ENCODE data around the gene HSPBP1. TPM values are rescaled to one million over a fixed set of nuclear protein-coding genes. Genes with fewer than 3 reads are reported as not detected.

Gene HSPBP1
- total RNA-seq, 2 donors from 2014 or later: 20.8 to 56.6 TPM

DNA sequence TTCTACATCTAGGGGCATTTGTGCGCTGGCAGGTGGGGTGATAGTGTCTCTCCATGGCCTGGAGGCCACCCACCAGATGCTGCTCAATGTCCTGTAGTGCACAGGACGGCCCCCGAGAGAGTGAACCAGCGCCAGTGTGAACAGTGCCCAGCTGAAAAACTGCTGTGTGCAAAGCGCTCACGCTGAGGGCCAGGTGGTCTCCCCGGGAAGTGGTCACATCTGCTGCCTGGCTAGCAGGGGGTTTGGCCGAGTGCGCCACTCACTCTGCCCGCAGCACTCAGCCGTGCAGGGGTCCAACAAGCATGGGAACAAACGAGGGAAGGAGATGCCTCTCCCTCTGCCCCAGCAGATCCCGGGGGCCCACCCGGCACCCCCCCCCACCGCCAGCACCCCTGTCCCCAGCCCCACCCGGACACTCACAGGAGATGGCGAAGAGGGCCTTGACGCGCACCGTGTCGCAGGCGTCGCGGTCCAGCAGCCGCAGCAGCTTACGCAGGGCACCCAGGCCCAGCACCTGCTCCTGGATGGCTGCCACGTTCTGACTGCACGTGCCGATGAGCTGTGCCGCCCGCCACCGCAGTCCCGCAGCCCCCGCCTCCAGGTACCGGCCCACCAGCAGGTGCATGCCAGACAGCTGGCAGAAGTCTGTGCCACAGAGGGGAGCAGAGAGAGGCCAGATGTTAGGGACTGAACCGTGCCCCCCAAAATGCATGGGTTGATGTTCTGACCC, 5.8 kb downstream of the HSPBP1 start:
- no peak for ATAC-seq (replicated peaks)
- H3K27ac Mint-ChIP-seq: no peak overlapping the region
- H3K9me3 Mint-ChIP-seq: no peaks in the 10 kb centered on the region

DNA sequence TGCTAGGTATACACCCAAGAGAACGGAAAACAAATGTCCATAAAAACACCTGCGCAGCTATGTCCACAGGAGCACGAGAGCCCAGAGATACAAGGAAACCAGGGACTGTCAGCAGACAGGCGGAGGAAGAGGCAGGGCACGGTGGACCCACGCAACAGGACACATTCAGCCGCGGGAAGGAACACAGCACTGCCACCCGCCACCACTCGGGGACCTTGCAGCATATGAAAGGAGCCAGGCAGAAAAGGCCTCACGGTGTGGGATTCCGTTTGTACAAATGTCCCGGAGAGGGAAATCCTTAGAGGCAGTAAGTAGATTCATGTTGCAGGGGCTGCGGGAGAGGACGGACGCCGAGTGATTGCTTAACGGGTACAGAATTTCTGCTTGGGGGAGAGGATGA, 7.8 kb downstream of the HSPBP1 start:
- Mint-ChIP-seq H3K36me3 (ENCODE audit: low read depth) (peaks cover 51% of the 10 kb centered on the region), H3K27me3 (no peaks in the 10 kb centered on the region), H3K4me1 (peaks cover 14% of the 10 kb centered on the region), H3K9me3 (no peaks in the 10 kb centered on the region), H3K27ac (no peak overlapping the region), H3K4me3 (no peak overlapping the region)
- no peak for ATAC-seq (replicated peaks)

More for the DNA sequence above, 5.8 kb downstream of the HSPBP1 start:
- Mint-ChIP-seq H3K27me3 (no peaks in the 10 kb centered on the region), H3K36me3 (ENCODE audit: low read depth) (peaks cover 49% of the 10 kb centered on the region), H3K4me3 (no peak overlapping the region), H3K4me1 (peaks cover 14% of the 10 kb centered on the region)

DNA sequence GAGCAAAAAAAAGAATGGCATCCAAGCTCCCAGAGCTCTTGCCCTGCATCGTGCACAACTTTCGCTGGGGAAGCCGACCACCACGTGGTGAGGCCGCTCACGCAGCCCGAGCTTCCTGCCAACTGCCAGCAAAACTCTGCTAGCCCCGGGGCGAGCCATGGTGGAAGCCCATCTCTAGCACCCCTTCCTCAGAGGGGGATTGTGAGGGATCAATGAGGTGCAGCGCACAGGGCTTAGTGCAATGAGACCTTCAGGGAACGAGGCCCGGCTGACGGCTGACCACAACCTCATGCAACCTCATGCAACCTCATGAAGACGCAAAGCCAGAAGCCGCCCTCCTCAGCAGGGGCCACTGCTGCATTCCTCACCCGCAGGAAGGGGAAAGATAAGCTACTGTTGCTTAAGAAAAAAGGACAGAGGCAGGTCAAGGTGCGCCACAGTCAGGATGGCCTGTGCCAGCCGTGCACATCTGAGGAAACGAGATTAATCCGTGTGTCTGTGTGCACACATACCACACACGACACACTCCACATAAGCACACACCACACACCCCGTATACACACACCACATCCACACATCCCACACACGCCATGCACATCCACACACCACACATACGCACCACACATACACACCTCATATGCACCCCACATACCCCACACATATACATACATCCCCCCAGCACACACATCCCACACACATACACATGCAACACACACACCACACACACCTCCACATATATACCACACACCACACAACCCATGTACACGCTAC, 9.6 kb downstream of the HSPBP1 start:
- no peaks in the 10 kb centered on the region for H3K27me3 Mint-ChIP-seq
- H3K9me3 Mint-ChIP-seq: peaks cover 5% of the 10 kb centered on the region
- peaks cover 16% of the 10 kb centered on the region for H3K4me1 Mint-ChIP-seq
- no peak overlapping the region for H3K27ac Mint-ChIP-seq
- no peak overlapping the region for H3K4me3 Mint-ChIP-seq
- ATAC-seq (replicated peaks): no peak
- H3K36me3 Mint-ChIP-seq (ENCODE audit: low read depth): peaks cover 41% of the 10 kb centered on the region

DNA sequence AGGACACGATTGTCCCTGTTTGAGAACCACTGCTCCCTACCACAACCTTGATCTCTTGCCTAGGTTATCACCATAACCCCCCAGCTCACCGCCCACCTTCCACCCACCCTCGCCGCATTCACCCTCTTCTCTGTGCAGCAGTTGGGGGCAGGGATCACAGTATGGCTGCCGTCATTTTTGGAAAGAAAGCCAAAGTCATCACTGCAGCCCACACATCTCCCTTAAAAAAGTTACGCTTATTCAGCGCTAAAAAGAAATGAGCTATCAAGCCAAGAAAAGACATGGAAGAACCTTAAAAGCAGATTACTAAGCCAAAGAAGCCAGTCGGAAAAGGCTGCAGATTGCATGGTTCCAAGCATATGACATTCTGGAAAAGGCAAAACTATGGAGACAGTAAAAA, 10.6 kb downstream of the HSPBP1 start:
- no peak for ATAC-seq (replicated peaks)
- Mint-ChIP-seq H3K9me3 (peaks cover 5% of the 10 kb centered on the region), H3K27ac (no peak overlapping the region), H3K4me3 (no peak overlapping the region), H3K36me3 (ENCODE audit: low read depth) (peaks cover 41% of the 10 kb centered on the region), H3K4me1 (peaks cover 16% of the 10 kb centered on the region), H3K27me3 (no peaks in the 10 kb centered on the region)

DNA sequence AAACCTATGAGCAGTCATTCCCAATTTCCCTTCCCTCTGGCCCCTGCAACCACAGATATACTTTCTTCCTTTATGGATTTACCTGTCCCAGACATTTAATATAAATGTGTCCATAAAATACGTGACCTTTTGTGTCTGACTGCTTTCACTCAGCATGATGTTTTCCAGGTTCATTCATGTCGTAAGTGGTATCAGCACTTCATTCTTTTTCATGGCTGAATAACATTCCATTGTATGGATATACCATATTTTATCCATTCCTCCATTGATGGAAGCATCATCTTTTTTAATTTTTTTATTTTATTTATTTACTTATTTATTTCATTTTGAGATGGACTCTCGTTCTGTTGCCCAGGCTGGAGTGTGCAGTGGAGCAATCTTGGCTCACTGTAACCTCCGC, 13.1 kb downstream of the HSPBP1 start:
- peaks cover 25% of the 10 kb centered on the region for H3K36me3 Mint-ChIP-seq (ENCODE audit: low read depth)
- no peak for ATAC-seq (replicated peaks)
- peaks cover 5% of the 10 kb centered on the region for H3K9me3 Mint-ChIP-seq
- no peak overlapping the region for H3K4me3 Mint-ChIP-seq
- H3K4me1 Mint-ChIP-seq: peaks cover 16% of the 10 kb centered on the region
- no peak overlapping the region for H3K27ac Mint-ChIP-seq
- no peaks in the 10 kb centered on the region for H3K27me3 Mint-ChIP-seq

DNA sequence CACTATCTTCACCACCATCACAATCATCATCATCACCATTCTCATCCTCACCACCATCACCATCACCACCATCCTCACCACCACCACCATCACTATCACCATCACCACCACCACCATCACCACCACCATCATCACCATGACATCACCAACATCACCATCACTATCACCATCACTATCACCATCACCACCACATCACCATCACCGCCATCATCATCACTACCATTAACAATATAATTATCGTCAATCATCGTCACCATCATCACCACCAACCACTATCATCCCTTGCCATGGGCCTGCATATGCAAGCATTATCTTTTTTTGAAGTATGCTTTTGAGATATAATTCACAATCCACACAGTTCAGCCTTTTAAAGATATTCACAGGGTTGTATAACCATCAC, 13.5 kb downstream of the HSPBP1 start:
- peaks cover 5% of the 10 kb centered on the region for H3K9me3 Mint-ChIP-seq
- H3K4me3 Mint-ChIP-seq: no peak overlapping the region
- H3K27me3 Mint-ChIP-seq: no peaks in the 10 kb centered on the region
- H3K36me3 Mint-ChIP-seq (ENCODE audit: low read depth): peaks cover 21% of the 10 kb centered on the region
- no peak for ATAC-seq (replicated peaks)
- H3K4me1 Mint-ChIP-seq: peaks cover 16% of the 10 kb centered on the region
- no peak overlapping the region for H3K27ac Mint-ChIP-seq

DNA sequence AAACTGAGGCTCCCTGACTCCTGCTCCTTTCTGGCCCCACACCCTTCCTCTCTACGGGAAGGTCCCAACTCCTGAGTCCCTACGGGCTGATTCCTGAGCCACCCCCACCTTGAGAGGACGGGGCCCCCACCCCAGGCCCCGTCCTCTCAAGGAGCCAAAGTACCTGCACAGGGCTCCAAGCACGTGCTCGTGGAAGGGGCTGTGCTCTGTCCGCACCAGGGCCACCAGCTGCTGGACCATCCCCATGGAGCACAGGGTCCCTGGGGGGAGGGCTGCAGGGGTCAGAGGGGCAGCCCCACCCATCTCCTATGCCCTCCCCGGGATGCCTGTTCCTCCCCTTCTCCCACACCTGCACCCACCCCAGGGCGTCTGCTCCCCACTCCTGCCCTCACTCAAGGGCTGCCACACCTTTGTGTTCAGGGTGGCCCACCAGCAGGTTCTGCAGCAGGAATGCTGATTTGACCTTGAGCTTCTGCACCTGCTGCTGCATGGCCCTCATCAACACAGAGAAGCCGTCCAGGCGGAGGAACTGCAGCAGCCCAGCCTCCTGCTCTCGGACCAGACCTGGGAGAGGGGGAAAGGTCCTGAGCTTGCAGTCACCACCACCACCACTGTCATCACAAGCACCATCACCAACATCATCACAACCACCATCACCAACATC, 14.1 kb downstream of the HSPBP1 start:
- peaks cover 16% of the 10 kb centered on the region for H3K4me1 Mint-ChIP-seq
- peaks cover 19% of the 10 kb centered on the region for H3K36me3 Mint-ChIP-seq (ENCODE audit: low read depth)
- peaks cover 5% of the 10 kb centered on the region for H3K9me3 Mint-ChIP-seq
- no peaks in the 10 kb centered on the region for H3K27me3 Mint-ChIP-seq
- no peak overlapping the region for H3K27ac Mint-ChIP-seq
- ATAC-seq (replicated peaks): no peak
- H3K4me3 Mint-ChIP-seq: no peak overlapping the region

DNA sequence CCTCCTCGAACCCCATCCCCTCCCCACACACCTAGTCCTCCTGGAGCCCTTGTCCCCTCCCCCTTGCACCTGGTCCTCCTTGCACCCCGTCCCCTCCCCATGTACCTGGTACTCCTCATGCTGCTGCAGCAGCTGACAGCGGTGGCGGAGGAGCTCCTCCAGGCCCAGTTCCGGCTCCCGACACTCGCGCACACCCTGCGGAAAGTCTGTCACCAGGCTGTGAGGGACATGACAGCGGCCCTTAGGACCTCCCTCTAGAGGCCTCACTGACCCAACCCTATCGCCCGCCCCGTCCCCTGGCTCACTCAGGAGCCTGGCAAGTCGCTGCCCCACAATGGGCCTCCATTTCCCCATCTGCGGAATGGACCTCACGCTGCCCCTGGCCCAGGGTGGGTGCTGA, 14.7 kb downstream of the HSPBP1 start:
- no peaks in the 10 kb centered on the region for H3K27me3 Mint-ChIP-seq

DNA sequence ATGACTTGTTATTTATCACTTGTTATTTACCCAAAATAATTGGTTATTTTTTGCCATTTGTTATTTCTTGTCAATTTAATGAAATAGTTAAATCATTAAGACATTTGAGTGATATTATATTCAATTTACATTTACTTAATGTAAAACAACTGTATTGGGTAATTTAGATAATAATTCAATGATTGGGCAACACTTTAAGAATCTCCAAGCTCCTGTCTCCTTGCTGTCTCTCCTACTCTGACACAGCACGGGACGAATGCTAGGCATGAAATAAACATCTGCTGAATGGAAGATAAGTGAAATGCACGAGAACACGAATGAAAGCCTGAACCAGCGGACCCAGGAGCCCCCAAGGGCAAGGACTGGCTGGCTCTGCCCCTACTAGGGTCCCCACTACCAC, 15.4 kb downstream of the HSPBP1 start:
- no peaks in the 10 kb centered on the region for H3K27me3 Mint-ChIP-seq
- no peak for ATAC-seq (replicated peaks)
- H3K27ac Mint-ChIP-seq: no peak overlapping the region
- H3K36me3 Mint-ChIP-seq (ENCODE audit: low read depth): peaks cover 17% of the 10 kb centered on the region
- H3K9me3 Mint-ChIP-seq: peaks cover 5% of the 10 kb centered on the region
- H3K4me1 Mint-ChIP-seq: peaks cover 16% of the 10 kb centered on the region
- no peak overlapping the region for H3K4me3 Mint-ChIP-seq

More for the DNA sequence above, 14.7 kb downstream of the HSPBP1 start:
- peaks cover 19% of the 10 kb centered on the region for H3K36me3 Mint-ChIP-seq (ENCODE audit: low read depth)
- H3K4me1 Mint-ChIP-seq: peaks cover 16% of the 10 kb centered on the region
- no peak overlapping the region for H3K4me3 Mint-ChIP-seq
- no peak for ATAC-seq (replicated peaks)
- no peak overlapping the region for H3K27ac Mint-ChIP-seq
- H3K9me3 Mint-ChIP-seq: peaks cover 5% of the 10 kb centered on the region

DNA sequence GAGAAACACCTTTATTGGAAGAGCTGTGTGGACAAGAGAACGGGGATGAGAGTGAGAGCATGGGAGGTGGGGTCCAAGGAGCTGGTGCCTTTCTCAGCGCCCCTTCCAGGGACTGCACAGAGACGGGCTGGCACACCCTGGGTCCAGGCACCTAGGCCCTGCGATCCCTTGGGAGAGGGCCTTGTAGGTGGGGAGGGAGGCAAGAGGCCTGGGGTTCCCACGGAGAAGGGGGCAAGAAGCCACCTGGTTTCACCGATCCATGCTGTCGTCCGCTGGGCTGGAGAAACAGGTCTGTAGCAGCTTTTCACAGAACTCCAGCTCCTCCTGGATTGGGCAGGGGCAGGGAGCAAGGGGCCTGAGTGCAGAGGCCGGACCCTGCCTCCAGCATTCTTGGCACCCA, 17.6 kb downstream of the HSPBP1 start:
- Mint-ChIP-seq H3K27me3 (no peaks in the 10 kb centered on the region), H3K4me3 (no peak overlapping the region), H3K36me3 (ENCODE audit: low read depth) (peaks cover 22% of the 10 kb centered on the region), H3K27ac (peak overlapping the region; percentile 50), H3K9me3 (peaks cover 5% of the 10 kb centered on the region), H3K4me1 (peaks cover 14% of the 10 kb centered on the region)
- no peak for ATAC-seq (replicated peaks)

DNA sequence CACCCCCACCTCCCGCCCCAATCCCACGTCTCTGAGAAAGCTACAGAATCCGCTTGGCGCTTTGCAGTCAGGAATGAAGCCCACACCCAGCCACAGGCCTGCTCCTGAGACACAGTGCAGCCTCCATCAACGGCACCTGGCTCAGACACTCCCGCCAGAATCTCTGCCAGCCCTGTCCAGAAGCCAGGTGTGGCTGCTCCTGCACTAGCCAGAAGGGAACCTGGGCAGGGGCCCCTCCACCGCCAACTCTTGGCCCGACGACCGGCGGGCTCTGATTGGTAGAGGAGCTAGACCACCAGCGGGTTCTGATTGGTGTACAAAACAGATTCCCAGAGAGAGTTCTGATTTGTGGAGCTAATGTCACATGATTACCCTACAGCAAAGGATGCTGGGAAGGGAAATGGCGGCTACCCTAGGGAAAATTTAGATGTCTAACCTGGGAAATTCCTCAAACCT, 18.2 kb downstream of the HSPBP1 start:
- Mint-ChIP-seq H3K27ac (no peak overlapping the region), H3K9me3 (peaks cover 5% of the 10 kb centered on the region), H3K27me3 (no peaks in the 10 kb centered on the region), H3K4me3 (no peak overlapping the region), H3K36me3 (ENCODE audit: low read depth) (peaks cover 28% of the 10 kb centered on the region), H3K4me1 (peaks cover 16% of the 10 kb centered on the region)
- ATAC-seq (replicated peaks): no peak

DNA sequence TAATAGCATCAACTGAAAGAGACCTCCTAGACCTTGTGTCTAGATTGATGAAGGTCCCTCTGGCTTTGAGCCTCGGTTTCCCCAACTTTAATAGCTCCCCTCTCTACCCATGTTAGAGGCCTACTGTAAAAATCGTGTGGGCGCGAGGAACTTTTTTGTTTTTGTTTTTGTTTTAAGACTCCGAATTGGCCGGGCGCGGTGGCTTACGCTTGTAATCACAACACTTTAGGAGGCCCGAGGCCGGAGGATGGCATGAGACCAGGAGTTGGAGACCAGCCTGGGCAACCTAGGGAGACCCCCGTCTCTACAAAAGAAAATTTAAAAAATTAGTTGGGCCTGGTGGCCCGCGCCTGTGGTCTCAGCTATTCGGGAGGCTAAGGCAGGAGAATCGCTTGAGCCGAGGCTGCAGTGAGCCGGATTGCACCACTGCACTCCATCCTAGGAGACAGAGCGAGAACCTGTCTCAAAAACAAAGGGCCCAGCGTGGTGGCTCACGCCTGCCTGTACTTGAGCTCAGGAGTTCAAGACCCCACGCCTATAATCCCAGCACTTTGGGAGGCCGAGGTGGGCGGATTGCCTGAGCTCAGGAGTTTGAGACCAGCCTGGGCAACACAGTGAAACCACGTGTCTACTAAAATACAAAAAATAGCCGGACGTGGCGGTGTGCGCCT, 20.2 kb downstream of the HSPBP1 start:
- peak overlapping the region; percentile 99 for H3K27ac Mint-ChIP-seq
- no peak for ATAC-seq (replicated peaks)
- no peaks in the 10 kb centered on the region for H3K27me3 Mint-ChIP-seq
- H3K36me3 Mint-ChIP-seq (ENCODE audit: low read depth): peaks cover 48% of the 10 kb centered on the region
- no peaks in the 10 kb centered on the region for H3K9me3 Mint-ChIP-seq
- H3K4me3 Mint-ChIP-seq: peak overlapping the region; percentile 96
- H3K4me1 Mint-ChIP-seq: peaks cover 19% of the 10 kb centered on the region

DNA sequence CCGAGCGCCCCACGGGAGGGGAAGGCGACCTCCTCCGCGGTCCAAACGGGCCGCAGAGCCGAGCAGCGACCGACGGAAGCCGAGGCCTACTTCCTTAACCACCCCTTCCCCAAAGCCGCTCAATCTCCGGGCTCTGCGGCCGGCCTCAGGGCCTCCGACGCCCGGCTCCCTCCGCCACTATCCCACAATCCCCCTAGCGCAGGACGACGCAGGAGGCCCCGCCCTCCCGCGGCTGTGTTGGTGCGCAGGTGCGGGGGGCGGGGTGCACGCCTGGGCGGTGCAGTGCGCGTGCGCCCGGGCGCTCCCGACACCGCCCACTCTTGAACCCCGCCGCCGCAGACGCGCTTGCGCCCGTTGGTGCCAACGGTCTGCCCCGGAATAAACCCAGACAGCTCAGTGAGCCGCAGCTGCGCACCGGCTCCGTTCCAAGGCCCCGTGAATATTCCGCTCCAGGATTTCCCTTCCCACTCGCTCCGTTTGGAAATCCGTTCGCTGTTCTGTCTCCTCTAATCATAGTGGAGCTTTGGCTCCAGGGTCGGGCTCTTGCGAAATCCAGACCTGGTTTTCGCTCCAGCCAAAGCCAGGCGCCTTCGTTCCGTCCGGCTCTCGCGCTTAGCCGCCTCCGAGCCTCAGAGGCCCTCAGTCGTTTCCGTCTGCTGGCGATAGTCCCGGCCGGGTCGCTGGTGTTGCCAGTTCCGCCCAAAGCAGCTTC, 20.9 kb downstream of the HSPBP1 start, which contains the start of gene PPP6R1:
TSS of gene PPP6R1 (minus strand) at position 190 of the 712 bp plus-strand sequence. CDS start 11,914 bp downstream, outside the sequence.
- H3K4me1 Mint-ChIP-seq: peaks cover 26% of the 10 kb centered on the region
- H3K36me3 Mint-ChIP-seq (ENCODE audit: low read depth): peaks cover 55% of the 10 kb centered on the region
- H3K27me3 Mint-ChIP-seq: no peaks in the 10 kb centered on the region
- H3K9me3 Mint-ChIP-seq: no peaks in the 10 kb centered on the region
- H3K4me3 Mint-ChIP-seq: peak within 1 kb of the TSS; percentile 96
- peak within 1 kb of the TSS; percentile 99 for H3K27ac Mint-ChIP-seq
- peak; percentile 80 for ATAC-seq (replicated peaks)

DNA sequence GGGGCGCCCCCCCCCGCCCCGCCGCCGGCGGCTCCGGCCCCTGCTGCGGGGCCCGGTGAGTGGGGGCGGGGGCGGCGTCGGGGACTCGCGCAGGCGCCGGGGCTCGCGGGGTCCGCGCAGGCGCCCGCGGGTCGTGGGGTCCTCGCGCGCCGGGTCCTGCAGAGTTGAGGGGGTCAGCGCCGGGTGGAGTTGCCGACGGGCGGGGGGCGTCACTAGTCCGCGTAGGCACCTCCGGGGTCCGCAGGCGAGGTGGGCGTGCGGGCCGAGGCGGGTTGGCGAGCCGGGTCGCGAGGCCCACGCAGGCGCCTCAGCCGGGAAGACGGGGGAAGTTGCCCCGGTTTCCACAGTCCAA, 21.5 kb downstream of the HSPBP1 start:
- peak overlapping the region; percentile 96 for H3K4me3 Mint-ChIP-seq
- H3K27ac Mint-ChIP-seq: peak overlapping the region; percentile 98
- peaks cover 29% of the 10 kb centered on the region for H3K4me1 Mint-ChIP-seq
- H3K27me3 Mint-ChIP-seq: no peaks in the 10 kb centered on the region
- H3K36me3 Mint-ChIP-seq (ENCODE audit: low read depth): peaks cover 61% of the 10 kb centered on the region
- H3K9me3 Mint-ChIP-seq: no peaks in the 10 kb centered on the region
- peak; percentile 6 for ATAC-seq (replicated peaks)
